Hepatocyte (in vitro differentiated cells): ENCODE measurements around the gene CXCL10.

ENCODE experiments used
- EZH2 ChIP-seq: fragments of 200-600 bp; sonication (generic); IDR thresholded peaks from 2 replicates; pipeline ENCODE4 v1.6.1; 2016; ENCODE audit warnings: antibody characterized with exemption, mild to moderate bottlenecking, borderline replicate concordance
- TF ChIP-seq, protein P1 (sequence below): fragments of 200-600 bp; sonication (generic); IDR thresholded peaks from 2 replicates; pipeline ENCODE4 v1.5.1; 2016; ENCODE audit warnings: antibody characterized with exemption, mild to moderate bottlenecking; ENCODE audit not compliant: poor library complexity

GRCh38 chr4:76012388-76012801, 10.9 kb downstream of the CXCL10 start:
- TF ChIP-seq, protein P1, sequence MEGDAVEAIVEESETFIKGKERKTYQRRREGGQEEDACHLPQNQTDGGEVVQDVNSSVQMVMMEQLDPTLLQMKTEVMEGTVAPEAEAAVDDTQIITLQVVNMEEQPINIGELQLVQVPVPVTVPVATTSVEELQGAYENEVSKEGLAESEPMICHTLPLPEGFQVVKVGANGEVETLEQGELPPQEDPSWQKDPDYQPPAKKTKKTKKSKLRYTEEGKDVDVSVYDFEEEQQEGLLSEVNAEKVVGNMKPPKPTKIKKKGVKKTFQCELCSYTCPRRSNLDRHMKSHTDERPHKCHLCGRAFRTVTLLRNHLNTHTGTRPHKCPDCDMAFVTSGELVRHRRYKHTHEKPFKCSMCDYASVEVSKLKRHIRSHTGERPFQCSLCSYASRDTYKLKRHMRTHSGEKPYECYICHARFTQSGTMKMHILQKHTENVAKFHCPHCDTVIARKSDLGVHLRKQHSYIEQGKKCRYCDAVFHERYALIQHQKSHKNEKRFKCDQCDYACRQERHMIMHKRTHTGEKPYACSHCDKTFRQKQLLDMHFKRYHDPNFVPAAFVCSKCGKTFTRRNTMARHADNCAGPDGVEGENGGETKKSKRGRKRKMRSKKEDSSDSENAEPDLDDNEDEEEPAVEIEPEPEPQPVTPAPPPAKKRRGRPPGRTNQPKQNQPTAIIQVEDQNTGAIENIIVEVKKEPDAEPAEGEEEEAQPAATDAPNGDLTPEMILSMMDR: no peak
- no peak for TF ChIP-seq EZH2
